HepG2 (cell line): ENCODE measurements around the gene RNU7-1. TPM values are rescaled to one million over a fixed set of nuclear protein-coding genes. Genes with fewer than 3 reads are reported as not detected.

Source experiments
- ADNP ChIP-seq: sonication (generic); formaldehyde crosslinking; IDR thresholded peaks from 2 replicates; pipeline ENCODE4 v1.4.0; 2020; ENCODE audit warnings: missing genetic modification reagents
- ARNT ChIP-seq: fragments of 450-650 bp; IDR thresholded peaks from 2 replicates; pipeline ENCODE4 v1.6.1; 2017
- ATM ChIP-seq: fragments of 450-650 bp; IDR thresholded peaks from 2 replicates; pipeline ENCODE4 v1.7.1; 2017; ENCODE audit warnings: mild to moderate bottlenecking, borderline replicate concordance
- CCAR2 ChIP-seq: fragments of 200-400 bp; formaldehyde crosslinking; optimal IDR thresholded peaks from 2 replicates; pipeline ENCODE3; 2018; ENCODE audit warnings: low read depth, mild to moderate bottlenecking, low read length, moderate library complexity
- FOXK1 ChIP-seq: sonication (generic); formaldehyde crosslinking; IDR thresholded peaks from 2 replicates; pipeline ENCODE4 v1.4.0; 2020; ENCODE audit warnings: low read depth, missing genetic modification reagents, borderline replicate concordance
- IRX3 ChIP-seq: sonication (generic); formaldehyde crosslinking; IDR thresholded peaks from 2 replicates; pipeline ENCODE4 v1.8.1; 2023; ENCODE audit warnings: mild to moderate bottlenecking, low read depth, missing genetic modification reagents, borderline replicate concordance
- MAFK ChIP-seq, 2 experiments: IDR thresholded peaks in 1 of 2; conservative IDR thresholded peaks in 1 of 2; 2 replicates each; pipeline ENCODE4 v1.6.1; 2011; ENCODE audit warnings: improper control_type of control experiment in 2 of 2, low read length in 2 of 2
- PHF5A ChIP-seq: IDR thresholded peaks from one replicate; pipeline ENCODE4 v1.6.1; 2018; ENCODE audit warnings: low read depth, missing genetic modification reagents; ENCODE audit not compliant: unreplicated experiment
- SOX6 ChIP-seq, 2 experiments: fragments of 450-650 bp in 1 of 2; sonication (generic) in 1 of 2; formaldehyde crosslinking in 1 of 2; IDR thresholded peaks; 2 replicates each; pipeline versions ENCODE4 v1.4.0 to v1.6.1; 2017 to 2020; ENCODE audit warnings: antibody characterized with exemption in 1 of 2, mild to moderate bottlenecking in 1 of 2, missing genetic modification reagents in 1 of 2
- SRF ChIP-seq: IDR thresholded peaks from 2 replicates; pipeline ENCODE4 v1.6.1; 2011; ENCODE audit warnings: mild to moderate bottlenecking, low read depth, low read length, moderate library complexity
- SRSF9 ChIP-seq: fragments of 200-400 bp; formaldehyde crosslinking; IDR thresholded peaks from 2 replicates; pipeline ENCODE4 v1.6.1; 2018; ENCODE audit warnings: borderline replicate concordance, mild to moderate bottlenecking, low read depth, low read length; ENCODE audit not compliant: insufficient read depth, poor library complexity, severe bottlenecking
- SSRP1 ChIP-seq: IDR thresholded peaks from 2 replicates; pipeline ENCODE4 v1.6.1; 2016; ENCODE audit warnings: control low read depth
- TEAD3 ChIP-seq: optimal IDR thresholded peaks from 2 replicates; pipeline ENCODE3; 2016; ENCODE audit warnings: borderline replicate concordance
- TOE1 ChIP-seq: sonication (generic); formaldehyde crosslinking; IDR thresholded peaks from 2 replicates; pipeline ENCODE4 v1.4.0; 2020; ENCODE audit warnings: mild to moderate bottlenecking, missing genetic modification reagents
- TOPORS ChIP-seq: sonication (generic); formaldehyde crosslinking; IDR thresholded peaks from 2 replicates; pipeline ENCODE4 v1.8.0; 2023; ENCODE audit warnings: mild to moderate bottlenecking, missing genetic modification reagents
- WIZ ChIP-seq: sonication (generic); formaldehyde crosslinking; IDR thresholded peaks from 2 replicates; pipeline ENCODE4 v1.5.1; 2020; ENCODE audit warnings: mild to moderate bottlenecking, missing genetic modification reagents
- ZIK1 ChIP-seq: sonication (generic); formaldehyde crosslinking; IDR thresholded peaks from 2 replicates; pipeline ENCODE4 v1.5.0; 2020; ENCODE audit warnings: mild to moderate bottlenecking, low read depth, missing genetic modification reagents, borderline replicate concordance
- ZNF20 ChIP-seq: sonication (generic); formaldehyde crosslinking; IDR thresholded peaks from 2 replicates; pipeline ENCODE4 v1.4.0; 2020; ENCODE audit warnings: mild to moderate bottlenecking, moderate library complexity, missing genetic modification reagents
- ZNF546 ChIP-seq: sonication (generic); formaldehyde crosslinking; conservative IDR thresholded peaks from 2 replicates; pipeline ENCODE4 v1.8.1; 2023; ENCODE audit warnings: mild to moderate bottlenecking, missing genetic modification reagents
- ZNF563 ChIP-seq: sonication (generic); formaldehyde crosslinking; IDR thresholded peaks from 2 replicates; pipeline ENCODE4 v1.8.0; 2022; ENCODE audit warnings: mild to moderate bottlenecking, moderate library complexity, missing genetic modification reagents
- ZNF747 ChIP-seq: sonication (generic); formaldehyde crosslinking; IDR thresholded peaks from 2 replicates; pipeline ENCODE4 v1.8.1; 2023; ENCODE audit warnings: missing genetic modification reagents, mild to moderate bottlenecking, borderline replicate concordance
- ZNF792 ChIP-seq: IDR thresholded peaks from 2 replicates; pipeline ENCODE4 v1.6.1; 2016
- ZNF839 ChIP-seq: sonication (generic); formaldehyde crosslinking; IDR thresholded peaks from 2 replicates; pipeline ENCODE4 v1.4.0; 2020; ENCODE audit warnings: missing genetic modification reagents, mild to moderate bottlenecking, borderline replicate concordance
- ZNF850 ChIP-seq: sonication (generic); formaldehyde crosslinking; conservative IDR thresholded peaks from 2 replicates; pipeline ENCODE4 v1.9.0; 2021; ENCODE audit warnings: mild to moderate bottlenecking, missing genetic modification reagents
- polyA plus RNA-seq, 8 experiments: library from polyadenylated mRNA; depleted of rRNA in 3 of 8; stranded (reverse) in 7 of 8; unstranded in 1 of 8; fragments of >200 nt; fragmentation: Illumina TruSeq in 4 of 8; extraction: Trizol in 4 of 8; gene quantifications; 2 replicates each; pipeline versions ENCODE4 v1.2.1 to v1.2.3, GENCODE V29; 2011 to 2016; ENCODE audit warnings: low read depth in 4 of 8, missing spikeins in 1 of 8, mixed read lengths in 1 of 8; ENCODE audit not compliant: insufficient read depth in 1 of 8
- total RNA-seq, 5 experiments: library from RNA; depleted of rRNA; stranded (reverse); fragments of >200 nt; fragmentation: Illumina TruSeq; extraction: Trizol; gene quantifications; 2 replicates each; pipeline ENCODE4 v1.2.3, GENCODE V29; 2016; ENCODE audit warnings: low read depth in 1 of 5
- TF ChIP-seq, protein P1 (sequence below): sonication (generic); formaldehyde crosslinking; IDR thresholded peaks from 2 replicates; pipeline ENCODE4 v1.5.1; 2020; ENCODE audit warnings: missing genetic modification reagents, mild to moderate bottlenecking, borderline replicate concordance
- TF ChIP-seq, protein P2 (sequence below): sonication (generic); formaldehyde crosslinking; IDR thresholded peaks from 2 replicates; pipeline ENCODE4 v1.4.0; 2020; ENCODE audit warnings: mild to moderate bottlenecking, missing genetic modification reagents, borderline replicate concordance
- TF ChIP-seq, protein P3 (sequence below): sonication (generic); formaldehyde crosslinking; IDR thresholded peaks from 2 replicates; pipeline ENCODE4 v1.4.0; 2020; ENCODE audit warnings: low read depth, mild to moderate bottlenecking, missing genetic modification reagents

Gene RNU7-1
- total and polyA plus RNA-seq, 2 of the 13 experiments (the other 11 are each of a cell fraction or from before 2014, with no cell fraction given), result not detected

DNA sequence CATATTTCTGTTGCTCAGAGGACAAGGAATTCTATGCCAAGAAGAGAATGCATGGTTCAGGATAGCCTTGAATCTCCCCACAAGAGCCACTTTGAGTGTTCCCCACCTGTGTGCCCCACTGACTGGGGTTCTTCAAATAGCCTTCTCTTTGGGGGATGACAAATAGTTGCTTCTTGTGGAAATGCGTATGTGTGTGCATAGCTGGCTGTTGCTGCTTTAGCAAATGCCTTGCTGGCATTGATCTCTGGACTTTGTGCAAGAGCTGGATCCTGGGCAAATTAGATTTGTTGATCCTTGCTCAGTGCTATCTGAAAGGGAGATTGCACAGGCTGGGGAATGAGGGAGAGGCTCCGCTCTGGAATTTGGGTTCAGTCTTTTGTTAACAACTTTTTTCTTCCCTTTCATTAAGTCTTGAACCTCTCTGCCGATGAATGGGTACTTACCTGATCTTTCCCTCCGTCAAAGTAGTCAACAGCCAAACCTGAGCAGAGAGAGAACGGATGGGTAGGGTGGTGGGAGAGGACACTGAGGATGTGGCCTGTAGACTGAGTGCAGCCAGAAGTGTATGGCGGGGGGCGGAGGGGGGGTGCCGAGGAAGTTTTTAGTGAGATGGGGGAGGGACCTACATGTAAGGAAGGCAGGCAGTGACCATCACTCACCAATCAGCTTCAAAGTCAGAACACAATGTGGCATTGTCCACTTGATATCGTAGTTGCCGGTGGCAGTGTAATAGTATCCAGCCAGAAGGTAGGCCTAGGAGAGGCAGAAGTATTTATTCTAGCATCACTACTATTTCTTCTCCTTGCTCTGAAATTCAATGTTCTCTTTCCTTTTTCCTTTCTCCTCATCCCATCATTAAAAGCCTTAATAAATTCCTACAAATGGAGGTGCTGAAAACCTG lies 37.8 kb downstream of the RNU7-1 start (continued):
- no peak for TF ChIP-seq TOE1 (CRISPR knock-in tag)
- TF ChIP-seq, protein P1, sequence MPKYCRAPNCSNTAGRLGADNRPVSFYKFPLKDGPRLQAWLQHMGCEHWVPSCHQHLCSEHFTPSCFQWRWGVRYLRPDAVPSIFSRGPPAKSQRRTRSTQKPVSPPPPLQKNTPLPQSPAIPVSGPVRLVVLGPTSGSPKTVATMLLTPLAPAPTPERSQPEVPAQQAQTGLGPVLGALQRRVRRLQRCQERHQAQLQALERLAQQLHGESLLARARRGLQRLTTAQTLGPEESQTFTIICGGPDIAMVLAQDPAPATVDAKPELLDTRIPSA (CRISPR knock-in tag), result 0 out of 2 replicates have a peak, but pooled peaks have one; percentile 28
- no peak for TF ChIP-seq ZNF20 (CRISPR knock-in tag)
- peak; percentile 46; the same call in 1 of the 2 replicates for TF ChIP-seq FOXK1
- TF ChIP-seq, protein P2, sequence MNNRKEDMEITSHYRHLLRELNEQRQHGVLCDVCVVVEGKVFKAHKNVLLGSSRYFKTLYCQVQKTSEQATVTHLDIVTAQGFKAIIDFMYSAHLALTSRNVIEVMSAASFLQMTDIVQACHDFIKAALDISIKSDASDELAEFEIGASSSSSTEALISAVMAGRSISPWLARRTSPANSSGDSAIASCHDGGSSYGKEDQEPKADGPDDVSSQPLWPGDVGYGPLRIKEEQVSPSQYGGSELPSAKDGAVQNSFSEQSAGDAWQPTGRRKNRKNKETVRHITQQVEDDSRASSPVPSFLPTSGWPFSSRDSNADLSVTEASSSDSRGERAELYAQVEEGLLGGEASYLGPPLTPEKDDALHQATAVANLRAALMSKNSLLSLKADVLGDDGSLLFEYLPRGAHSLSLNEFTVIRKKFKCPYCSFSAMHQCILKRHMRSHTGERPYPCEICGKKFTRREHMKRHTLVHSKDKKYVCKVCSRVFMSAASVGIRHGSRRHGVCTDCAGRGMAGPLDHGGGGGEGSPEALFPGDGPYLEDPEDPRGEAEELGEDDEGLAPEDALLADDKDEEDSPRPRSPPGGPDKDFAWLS, result no peak
- 0 out of 2 replicates have a peak, but pooled peaks have one; percentile 44 for TF ChIP-seq WIZ
- no peak for TF ChIP-seq ZNF747 (CRISPR knock-in tag)
- TF ChIP-seq ZNF839 (CRISPR knock-in tag), result no peak
- TF ChIP-seq ZNF563 (CRISPR knock-in tag), result peak; percentile 58; the same call in 1 of the 2 replicates
- TF ChIP-seq TEAD3 (CRISPR knock-in tag), result peak; percentile 95
- no peak for TF ChIP-seq SOX6 (IDR thresholded peaks at IDR 0.05)
- TF ChIP-seq SOX6 (CRISPR knock-in tag; IDR thresholded peaks at IDR 0.05), result peak; percentile 82
- TF ChIP-seq, protein P3, sequence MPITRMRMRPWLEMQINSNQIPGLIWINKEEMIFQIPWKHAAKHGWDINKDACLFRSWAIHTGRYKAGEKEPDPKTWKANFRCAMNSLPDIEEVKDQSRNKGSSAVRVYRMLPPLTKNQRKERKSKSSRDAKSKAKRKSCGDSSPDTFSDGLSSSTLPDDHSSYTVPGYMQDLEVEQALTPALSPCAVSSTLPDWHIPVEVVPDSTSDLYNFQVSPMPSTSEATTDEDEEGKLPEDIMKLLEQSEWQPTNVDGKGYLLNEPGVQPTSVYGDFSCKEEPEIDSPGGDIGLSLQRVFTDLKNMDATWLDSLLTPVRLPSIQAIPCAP (CRISPR knock-in tag), result no peak
- TF ChIP-seq ZNF792 (CRISPR knock-in tag), result peak; percentile 17; the same call in 1 of the 2 replicates
- no peak for TF ChIP-seq ADNP (CRISPR knock-in tag)
- peak; percentile 19; the same call in 1 of the 2 replicates for TF ChIP-seq SRF
- no peak for TF ChIP-seq ATM
- TF ChIP-seq SRSF9, result no peak
- peak in 1 of 2 experiments; percentile 23; a peak in 3 of 4 replicates for TF ChIP-seq MAFK (conservative IDR thresholded peaks at IDR 0.05 in 1 of 2, IDR thresholded peaks at IDR 0.05 in 1 of 2; ENCODE audit: low read length in 2 of 2)
- TF ChIP-seq CCAR2, result peak; percentile 32
- TF ChIP-seq ZNF546 (CRISPR knock-in tag), result no peak
- no peak for TF ChIP-seq ZIK1 (CRISPR knock-in tag)
- peak; percentile 95 for TF ChIP-seq SSRP1
- peak; percentile 52 for TF ChIP-seq PHF5A
- TF ChIP-seq IRX3 (CRISPR knock-in tag), result no peak
- TF ChIP-seq ARNT, result no peak
- TF ChIP-seq TOPORS, result peak; percentile 58; the same call in 1 of the 2 replicates
- no peak for TF ChIP-seq ZNF850 (CRISPR knock-in tag)
